LHCN-M2 (cell line): Measurements from ENCODE around the gene BRPF3. TPM values are rescaled to one million over a fixed set of nuclear protein-coding genes. Genes with fewer than 3 reads are reported as not detected.

ENCODE experiments used
- DNase-seq: peaks from one replicate; pipeline ENCODE4 v3.0.0-alpha.2; 2012; ENCODE audit warnings: low read depth
- total RNA-seq: library from RNA; depleted of rRNA; stranded (reverse); fragments of >200 nt; gene quantifications from 2 replicates; pipeline ENCODE4 v1.2.3, GENCODE V29; 2014

The BRPF3 gene
- total RNA-seq, 1 experiment from 2014 or later: 12.7 TPM

DNA sequence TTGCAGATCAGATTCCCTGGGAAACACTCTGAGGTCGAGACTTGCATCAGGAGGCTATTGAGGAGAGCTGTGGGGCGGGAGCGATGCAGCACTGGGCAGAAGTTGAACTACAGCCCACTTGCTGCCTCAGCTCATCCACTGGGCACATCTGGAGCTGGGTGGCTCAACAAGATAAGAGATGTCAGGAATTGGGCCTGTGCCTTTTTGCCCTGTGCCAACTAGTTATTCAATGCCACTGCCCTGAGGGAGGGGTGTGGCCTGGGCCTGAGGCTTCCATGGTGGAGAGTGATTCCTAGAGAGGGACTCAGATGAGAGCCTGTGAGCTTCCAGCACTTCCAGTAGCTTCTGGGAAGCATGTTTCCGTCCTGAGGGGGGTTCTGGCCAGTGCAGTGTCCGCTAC lies 32.7 kb downstream of the BRPF3 start:
- no peak for DNase-seq

DNA sequence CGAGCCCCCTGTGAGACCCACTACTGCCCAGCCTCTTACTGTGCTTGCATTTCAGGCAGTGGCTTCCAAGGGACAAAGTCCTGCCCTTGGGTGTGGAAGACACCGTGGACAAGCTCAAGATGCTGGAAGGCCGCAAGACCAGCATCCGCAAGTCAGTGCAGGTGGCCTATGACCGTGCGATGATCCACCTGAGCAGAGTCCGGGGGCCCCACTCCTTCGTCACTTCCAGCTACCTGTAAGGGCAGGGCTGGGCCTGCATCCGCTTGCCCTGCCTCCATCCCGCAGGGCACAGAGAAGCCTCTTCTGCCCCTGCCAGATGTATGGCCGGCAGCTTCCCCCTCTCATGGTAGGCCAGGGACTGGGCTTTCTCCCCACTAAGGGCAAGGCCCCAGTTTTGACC lies 33.8 kb downstream of the BRPF3 start:
- DNase-seq: no peak

DNA sequence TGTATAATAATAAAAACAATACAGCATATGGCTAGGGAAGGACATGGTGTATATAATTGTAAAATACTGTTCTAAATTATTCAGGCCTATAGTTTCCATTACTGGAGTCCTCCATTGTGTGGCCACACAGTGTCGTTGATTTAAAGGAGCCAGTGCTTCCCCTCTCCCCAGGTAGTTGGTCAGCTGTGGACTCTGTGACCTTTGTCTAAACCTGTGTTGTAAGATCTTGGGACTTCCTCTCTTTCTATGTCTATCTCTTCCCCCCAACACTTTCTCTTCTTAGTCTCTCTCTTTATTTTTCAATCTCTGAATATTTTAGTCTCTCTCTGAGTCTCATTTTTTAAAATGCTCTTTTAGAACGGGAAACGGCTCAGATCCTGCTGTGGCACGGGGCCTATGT lies 35.6 kb downstream of the BRPF3 start:
- DNase-seq: no peak

DNA sequence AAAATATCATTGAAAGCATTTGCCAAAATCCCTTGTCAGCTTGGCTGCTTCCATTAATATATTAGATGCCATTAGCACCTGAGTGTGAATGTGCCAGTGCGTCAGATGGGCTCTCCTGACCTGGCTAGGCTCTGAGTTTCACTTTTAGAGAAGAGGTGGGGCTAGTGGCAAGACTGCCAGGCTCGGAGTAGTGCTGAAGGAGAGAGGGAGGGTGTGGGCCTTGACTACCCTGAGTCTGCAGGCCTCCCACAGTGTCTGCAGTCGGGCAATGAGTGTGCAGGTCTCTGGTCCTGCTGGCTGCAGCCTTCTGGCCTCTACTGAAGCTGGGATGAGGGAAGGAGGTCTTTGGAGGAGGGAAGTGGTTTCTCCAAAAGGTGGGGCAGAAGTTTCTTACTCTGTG lies 38.8 kb downstream of the BRPF3 start:
- no peak for DNase-seq

DNA sequence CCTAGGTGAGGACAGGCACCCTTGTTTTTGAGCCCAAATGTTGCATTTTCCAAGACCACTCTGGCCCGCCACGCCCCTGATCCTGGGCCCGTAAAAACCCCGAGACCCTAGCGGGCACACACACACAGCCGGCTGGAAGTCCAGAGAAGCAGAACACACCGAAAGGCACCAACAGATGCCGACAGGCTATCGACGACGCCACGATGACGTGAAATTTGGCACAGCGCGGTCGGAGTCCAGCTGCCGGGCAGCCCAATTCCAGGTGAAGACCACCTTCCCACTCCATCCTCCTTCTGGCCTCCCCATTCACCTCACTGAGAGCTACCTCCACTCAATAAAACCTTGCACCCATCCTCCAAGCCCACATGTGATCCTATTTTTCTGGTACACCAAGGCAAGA lies 39.3 kb downstream of the BRPF3 start:
- DNase-seq: no peak

DNA sequence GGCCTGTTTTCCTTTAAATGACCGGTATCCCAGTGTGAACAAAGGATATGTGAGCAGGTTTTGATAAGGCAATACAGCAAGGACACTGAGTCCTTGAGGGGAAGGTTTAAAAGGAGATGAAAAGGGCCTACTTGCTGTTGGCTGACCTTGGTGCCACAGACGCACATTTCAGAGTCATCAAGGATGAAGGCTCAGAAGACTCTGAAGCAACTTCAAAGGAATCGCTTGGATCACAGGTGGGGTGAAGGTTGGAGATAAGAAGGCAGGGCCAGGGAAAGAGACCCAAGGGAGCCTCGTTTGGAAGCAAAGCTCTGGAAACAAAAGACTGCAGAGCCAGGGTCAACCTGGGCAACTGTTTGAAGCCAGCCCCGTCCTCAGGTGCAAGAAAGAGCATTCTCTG lies 43.2 kb downstream of the BRPF3 start:
- DNase-seq: no peak

DNA sequence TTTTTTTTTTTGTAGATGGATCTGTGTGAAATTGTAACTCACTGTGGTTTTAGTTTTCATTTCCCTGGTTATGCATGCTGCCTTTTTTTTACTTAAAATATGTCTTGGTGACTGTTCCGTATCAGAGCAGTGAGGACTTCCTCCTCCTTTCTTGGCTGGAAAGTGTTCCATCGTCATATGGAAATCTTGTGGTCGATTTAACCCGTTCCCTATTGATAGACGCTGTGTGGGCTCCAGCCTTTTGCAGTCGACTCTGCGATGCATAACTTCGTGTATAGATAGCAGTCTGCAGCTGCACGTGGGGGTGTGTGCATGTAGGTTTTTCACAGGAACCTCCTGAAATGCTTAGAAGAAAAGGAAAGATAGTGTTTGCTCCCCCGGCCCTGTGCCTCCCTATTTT lies 45.2 kb downstream of the BRPF3 start:
- DNase-seq: no peak

DNA sequence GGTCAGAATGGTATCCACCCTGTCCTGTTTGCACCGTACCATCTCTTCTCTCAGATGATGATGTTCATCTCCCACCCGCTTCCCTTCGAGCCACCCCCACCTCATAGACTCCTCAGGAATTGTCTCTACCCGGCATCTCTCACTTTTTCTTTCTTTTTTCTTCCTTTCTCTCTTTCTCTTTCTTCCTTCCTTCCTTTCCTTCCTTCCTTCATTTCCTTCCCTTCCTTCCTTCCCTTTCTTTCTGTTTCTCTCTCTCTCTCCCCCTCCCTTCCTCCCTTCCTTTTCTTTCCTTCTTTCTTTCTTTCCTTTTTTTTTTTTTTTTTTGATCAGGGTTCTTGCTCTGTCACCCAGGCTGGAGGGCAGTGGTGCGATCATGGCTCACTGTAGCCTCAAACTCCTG lies 45.6 kb downstream of the BRPF3 start:
- DNase-seq: no peak

DNA sequence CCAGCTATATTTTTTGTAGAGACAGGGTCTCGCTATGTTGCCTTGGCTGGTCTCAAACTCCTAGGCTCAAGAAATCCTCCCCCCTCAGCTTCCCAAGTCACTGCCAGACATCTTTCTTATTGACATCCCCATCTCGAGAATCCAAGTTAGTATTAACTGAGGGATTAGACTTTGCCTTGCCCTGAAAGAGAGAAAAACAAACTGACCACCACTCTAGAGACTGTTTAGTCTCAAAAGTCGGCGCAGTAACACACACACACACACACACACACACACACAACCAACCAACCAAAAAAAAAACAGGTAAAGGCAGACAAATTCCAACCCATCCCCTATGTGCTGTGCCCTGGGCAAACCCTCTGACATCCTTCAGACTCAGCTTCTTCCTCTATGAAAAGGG lies 46.1 kb downstream of the BRPF3 start:
- DNase-seq: no peak

DNA sequence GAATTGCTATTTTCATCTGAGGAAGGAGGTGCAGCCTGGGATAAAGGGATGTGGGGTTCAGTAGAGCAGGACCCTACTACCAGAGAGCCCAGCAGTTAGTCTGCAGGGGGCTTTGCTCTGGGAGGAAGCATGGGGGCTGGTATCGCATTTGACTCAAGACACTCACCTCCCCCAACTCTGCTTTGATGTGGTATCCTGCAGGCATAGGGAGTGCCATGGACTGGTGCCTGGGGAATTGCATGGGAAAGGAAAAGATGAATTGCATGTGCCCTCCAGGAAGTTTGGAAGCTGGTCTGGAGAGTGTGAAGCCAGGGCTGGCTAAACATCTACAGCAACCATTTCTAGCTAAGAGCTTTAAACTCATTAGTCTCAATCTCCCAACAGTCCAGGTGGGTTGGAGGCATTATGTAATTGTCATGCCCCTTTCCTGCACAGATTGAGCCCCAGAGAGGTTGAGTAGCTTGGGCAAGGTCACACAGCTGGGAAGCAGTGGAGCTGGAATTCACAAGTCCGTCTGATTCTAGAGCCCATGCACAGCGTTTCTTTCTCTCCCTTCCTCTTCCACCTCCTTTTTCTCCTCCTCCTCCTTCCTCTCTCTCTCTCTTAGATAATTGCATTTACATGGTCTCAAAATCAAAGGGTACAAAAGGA lies 47.1 kb downstream of the BRPF3 start:
- no peak for DNase-seq

DNA sequence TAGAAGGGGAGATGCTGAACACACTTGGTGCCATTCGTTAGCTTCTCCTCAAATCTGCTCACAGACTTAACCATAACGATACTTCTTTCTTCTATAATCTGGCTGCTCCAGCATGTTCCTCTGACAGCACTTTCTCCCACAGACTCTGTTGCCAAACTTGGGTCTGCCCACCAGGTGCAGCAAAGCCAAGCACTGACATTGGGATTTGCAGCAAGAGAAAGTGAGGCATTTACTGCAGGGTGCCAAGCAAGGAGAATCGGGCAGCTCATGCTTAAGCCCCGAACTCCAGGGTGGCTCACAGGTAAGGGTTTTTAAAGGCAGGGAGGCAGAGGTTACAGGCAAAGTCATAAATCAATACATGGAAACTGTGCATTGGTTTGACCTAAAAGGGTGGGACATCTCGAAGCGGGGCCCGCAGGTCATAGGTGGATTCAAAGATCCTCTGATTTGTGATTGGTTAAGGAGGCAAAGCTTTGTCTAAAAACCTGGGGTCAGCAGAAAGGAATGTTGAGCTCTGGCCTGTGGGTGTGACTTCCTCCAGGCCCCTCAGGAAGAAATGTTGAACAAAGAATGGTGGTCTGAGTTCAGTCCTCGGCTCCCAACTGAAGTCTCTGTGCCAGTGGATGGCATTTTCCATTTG lies 48.2 kb downstream of the BRPF3 start:
- no peak for DNase-seq

DNA sequence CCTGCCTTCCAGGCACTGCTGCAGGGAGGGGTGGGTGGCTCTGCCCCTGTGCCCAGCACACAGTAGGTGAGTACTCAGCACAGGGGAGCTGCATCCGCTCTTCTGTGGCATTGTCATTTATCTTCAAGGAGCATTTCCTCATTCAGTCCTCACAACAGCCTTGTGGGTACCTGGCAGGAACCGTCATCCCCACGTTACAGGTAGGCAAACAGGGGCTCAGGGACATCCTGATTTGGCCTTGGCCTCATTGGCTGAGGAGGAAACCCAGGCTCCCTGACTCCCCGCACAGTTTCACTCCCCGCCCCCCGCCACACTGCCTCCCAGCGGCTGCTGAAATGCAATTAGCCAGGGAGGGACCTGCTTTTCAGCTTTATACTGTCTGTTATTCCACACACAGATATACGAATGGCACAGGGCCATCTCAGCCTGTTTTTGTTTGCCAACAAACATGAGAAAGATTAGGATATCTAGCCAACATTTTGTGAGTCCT lies 49.1 kb downstream of the BRPF3 start:
- DNase-seq: no peak

DNA sequence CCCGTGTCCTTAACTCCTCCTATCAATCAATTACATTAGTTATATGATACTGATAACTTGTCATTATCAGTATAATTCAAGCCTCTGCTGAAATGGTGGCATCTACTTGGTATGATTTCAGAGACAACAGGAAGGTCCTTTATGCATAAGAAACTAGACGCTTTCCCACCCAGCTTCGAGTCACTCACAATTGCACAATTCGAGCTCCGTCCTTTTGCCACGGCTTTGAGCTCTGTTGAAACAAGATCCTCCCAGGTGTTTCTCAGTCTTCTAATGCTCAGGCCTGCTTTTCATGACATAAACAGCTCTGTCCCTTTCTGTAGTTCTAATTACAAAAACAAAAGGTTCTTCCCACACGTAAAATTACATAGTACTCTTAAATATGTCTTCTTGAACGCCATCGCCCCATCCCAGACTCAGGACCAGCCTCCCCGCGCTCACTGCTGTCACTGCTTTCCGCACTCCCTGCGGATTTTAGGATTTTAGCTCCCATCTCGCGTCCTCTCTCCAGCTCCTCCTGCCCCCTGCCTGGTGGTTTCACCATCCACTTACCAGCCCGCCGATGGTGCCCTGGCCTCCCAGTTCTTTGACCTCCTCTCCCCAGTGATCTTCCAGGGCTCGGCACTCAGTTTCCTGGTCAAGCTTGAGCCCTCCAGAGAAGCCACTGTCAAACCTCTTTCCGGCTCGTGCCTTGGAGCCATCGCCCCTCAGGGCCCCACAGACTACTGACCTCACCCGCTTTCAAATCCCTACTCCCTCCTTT lies 50.1 kb downstream of the BRPF3 start:
- DNase-seq: no peak

DNA sequence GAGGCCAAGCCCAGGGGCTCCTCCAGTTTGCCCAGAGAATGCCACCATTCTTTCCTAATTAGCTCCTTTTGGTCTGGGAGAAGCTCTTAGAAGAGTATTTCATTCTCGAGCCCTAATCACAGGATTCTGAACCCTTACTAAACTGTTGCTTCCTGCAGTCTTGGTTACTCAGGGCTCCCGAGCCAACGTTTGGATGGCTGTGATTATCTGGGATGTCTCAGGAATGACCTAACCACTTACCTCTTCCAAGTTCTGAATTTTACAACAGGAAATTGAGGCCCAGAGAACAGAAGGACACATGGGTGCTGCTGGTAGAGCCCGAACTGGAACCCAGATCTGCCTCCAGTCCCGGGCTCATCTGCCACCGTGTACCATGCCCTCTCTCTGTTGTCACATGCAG lies 51.1 kb downstream of the BRPF3 start:
- DNase-seq: no peak

DNA sequence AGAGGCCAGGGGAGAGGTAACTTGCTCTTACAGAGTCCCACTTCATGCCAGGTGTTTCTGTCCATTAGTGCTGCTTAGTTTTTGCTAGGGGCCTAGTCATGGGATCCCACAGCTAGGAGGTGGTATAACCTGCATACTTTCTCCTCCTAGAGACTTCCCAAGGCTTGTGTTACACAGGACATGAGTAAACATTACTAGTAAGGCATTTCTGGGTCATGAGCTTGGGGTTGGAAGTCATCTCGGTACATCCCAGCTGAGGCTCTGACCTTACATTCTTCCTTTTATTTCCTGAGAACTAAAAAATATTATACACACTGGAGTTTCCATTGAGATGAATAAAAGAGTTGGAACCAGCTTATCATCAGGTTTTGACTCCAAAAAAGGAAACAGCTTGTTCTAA lies 52.4 kb downstream of the BRPF3 start:
- DNase-seq: peak; percentile 37

DNA sequence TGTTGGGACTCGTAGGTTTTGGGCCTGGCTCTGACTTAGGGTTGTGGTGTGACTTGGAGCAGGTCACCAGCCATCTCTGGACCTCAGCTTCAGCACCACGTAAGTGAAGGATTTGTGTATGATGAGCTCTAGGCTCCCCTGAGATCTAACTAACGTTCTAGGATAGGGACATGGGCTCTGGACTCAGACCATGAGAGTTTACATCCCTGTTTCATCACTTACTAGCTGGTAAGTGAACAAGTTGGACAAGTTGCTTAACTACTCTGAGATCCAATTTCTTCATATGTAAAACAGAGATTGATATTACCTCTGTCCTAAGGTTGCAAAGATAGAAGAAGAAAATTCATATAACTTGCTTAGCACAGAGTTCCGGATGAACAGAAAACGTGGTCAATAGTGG lies 53.0 kb downstream of the BRPF3 start:
- no peak for DNase-seq

DNA sequence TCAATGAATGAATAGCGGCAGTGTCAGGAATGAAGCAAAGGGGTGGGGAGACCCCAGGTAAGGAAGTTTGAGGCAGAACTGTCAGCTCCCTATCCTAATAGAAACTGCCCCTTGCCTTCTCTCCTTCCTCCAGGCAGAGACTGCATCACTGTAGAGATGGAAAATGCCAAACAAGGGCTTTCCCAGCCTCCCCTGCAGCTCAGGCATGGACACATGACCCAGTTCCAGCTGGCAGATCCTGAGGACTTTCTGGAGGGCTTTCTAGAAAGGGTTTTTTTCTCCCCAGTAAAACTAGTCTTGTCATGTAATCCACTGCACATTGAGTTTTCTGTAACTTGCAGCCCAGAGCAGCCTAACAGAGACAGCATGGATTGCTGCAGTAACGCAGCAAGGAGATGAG lies 55.5 kb downstream of the BRPF3 start:
- DNase-seq: no peak

DNA sequence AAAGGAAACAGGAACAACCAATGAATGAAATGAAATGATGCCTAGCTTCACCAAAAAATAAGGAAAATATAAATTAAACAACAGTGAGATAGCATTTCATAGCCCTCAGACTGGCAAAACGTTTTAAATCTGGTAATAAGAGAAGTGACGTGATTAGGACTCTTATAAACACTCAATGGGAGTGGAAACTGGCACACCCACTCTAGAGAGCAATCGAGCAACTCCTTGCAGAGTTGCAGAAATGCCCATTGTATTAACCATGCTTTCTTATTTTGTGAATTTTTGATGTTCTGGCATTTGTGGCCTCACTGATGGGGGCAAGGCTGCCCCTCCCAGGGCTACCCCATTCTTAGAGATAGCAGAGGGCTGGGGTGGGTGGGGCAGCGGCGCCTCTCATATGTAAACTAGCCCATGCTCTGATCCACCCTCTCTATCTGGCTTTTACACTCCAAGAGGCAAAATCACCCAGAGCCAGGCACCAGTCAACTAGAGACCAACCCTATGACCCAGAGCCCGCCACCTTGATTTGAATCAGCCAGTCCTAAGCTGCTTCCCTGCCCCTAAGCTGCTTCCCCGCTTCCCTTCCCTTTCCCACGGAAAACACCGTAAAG lies 67.0 kb downstream of the BRPF3 start:
- DNase-seq: no peak

DNA sequence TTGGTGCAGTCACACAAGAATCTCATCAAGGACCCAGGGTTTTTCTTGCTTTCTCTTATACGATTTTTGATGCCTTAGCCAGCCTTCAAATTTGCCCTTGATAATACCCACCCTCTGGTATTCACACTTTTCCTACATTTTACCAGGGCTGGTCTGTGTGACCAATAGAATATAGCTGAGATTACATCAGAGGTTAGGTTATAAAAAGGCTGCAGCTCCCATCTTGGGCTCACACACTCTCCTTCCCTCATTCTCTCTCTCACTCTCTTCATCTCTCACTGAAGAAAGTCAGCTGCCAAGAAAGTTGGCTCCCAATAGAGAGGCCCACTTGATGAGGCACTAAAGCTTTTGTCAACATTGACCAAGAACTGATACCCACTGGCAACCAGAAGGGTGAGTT lies 69.2 kb downstream of the BRPF3 start:
- DNase-seq: no peak

DNA sequence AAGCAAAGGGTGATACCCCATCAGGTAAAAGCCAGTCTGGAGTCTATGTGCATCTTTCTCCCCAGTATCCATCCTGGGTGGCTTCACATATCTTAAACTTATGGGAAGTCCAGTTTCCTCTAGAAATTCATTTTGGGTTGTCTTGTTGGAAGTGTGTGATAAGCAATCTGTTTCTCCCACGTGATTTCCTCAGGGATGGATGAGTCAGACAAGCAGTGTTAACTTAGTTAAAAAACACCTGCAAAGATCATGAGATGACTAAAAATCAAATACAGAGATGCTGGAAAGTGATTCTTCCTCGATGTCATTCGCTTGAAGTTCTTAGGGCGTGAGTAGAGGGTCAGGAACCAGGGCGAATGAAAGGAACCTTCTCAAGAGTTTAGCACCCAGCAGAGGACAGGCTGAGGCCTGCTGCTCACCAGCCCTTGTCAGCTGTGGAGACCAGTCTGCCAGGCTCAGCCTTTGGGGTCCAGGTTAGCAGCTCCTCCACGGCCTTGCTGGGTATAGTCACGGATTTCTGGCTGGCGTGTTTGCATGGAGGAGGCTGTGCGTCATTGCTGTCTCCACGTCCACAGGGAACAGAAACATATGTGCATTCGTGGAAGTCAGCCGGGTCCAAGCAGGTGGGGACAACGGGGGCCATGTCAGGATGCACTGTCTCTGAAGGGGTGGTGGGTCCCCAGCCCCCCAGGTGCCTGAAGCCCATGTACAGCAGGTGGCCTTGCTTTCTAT lies 70.5 kb downstream of the BRPF3 start:
- no peak for DNase-seq

DNA sequence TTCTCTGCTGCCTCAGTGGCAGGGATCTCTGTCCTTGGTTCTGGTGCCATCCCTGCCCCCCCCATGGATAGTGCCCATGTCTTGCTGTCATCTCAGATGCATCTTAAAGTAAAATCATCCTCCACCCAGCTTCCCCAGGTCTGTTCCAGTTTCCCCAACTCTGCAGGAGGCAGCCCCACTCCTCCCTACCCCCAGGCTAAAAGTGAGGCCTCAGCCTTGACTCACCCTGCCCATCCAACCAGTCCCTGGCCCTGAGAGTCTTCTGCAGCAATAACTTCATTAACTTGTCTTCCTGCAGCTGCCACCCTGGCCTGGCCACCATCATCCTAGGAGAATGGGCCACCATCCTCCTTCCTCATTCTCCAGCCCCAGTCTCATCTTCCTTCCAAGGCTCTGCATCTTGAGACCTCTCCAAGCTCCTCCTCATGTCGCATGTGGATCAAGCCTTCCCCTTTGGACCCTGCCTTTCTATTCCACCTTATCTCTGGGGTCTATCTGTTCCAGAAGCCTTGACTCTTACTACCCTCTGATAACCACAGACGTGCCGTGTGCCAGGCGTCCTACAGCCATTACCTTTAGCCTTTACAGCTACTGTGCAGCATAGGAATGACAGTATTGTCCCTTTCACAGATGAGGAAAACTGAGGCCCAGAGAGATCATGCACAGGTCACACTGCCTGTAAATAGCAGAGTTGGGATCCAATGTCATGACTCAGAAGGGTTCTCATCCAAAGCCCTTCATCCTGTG lies 71.4 kb downstream of the BRPF3 start:
- DNase-seq: no peak
